Testis (tissue), 3 donors: ENCODE measurements around the gene BTBD19. TPM values are rescaled to one million over a fixed set of nuclear protein-coding genes. Genes with fewer than 3 reads are reported as not detected.

Experiments used
- DNase-seq: peaks from one replicate; pipeline ENCODE4 v3.0.0-alpha.2; 2019
- H3K27ac ChIP-seq, 2 donors: fragments of 200-600 bp; sonication (generic); one replicate each; pipeline ENCODE4 v1.5.1; 2019
- H3K27me3 ChIP-seq: fragments of 200-600 bp; sonication (generic); one replicate; pipeline ENCODE4 v1.5.1; 2019
- H3K36me3 ChIP-seq: fragments of 200-600 bp; sonication (generic); one replicate; pipeline ENCODE4 v1.5.1; 2017; ENCODE audit warnings: low read depth; ENCODE audit errors: missing control alignments
- H3K4me1 ChIP-seq: fragments of 200-600 bp; sonication (generic); one replicate; pipeline ENCODE4 v1.5.1; 2019
- H3K4me3 ChIP-seq, 2 donors: fragments of 200-600 bp; sonication (generic); one replicate each; pipeline ENCODE4 v1.5.1; 2017 to 2019
- H3K9me3 ChIP-seq: fragments of 200-600 bp; sonication (generic); one replicate; pipeline ENCODE4 v1.5.1; 2017
- POLR2A ChIP-seq: fragments of 450-650 bp; IDR thresholded peaks from one replicate; pipeline ENCODE4 v1.6.1; 2017; ENCODE audit warnings: antibody characterized with exemption, mild to moderate bottlenecking, moderate library complexity
- WGBS, 2 donors: methylation state at CpG; one replicate each; pipeline ENCODE4 v1.1.5; 2018; 5-methylcytosine and 5-hydroxymethylcytosine counted together
- intact Hi-C: fragments of 100-400 bp; cut with DNase I; formaldehyde crosslinking; loops from one replicate; pipeline ENCODE4 v1.15.1; 2023; ENCODE audit warnings: low total_unique reads
- polyA plus RNA-seq: library from polyadenylated mRNA; stranded (reverse); fragments of 350-450 nt; fragmentation: Illumina TruSeq; extraction: RNeasy Lipid Tissue Mini Kit (QIAGEN cat#74804); gene quantifications from one replicate; pipeline ENCODE4 v1.2.3, GENCODE V29; 2014; ENCODE audit warnings: low read depth, low replicate concordance; ENCODE audit not compliant: insufficient read depth
- total RNA-seq, 2 donors: library from RNA; depleted of rRNA; stranded (reverse); fragments of >200 nt; gene quantifications; one replicate each; pipeline ENCODE4 v1.2.3, GENCODE V29; 2016
- TF ChIP-seq, protein P1 (sequence below), 3 experiments: fragments of 450-650 bp in 2 of 3; fragments of 200-600 bp in 1 of 3; sonication (generic) in 1 of 3; IDR thresholded peaks; one replicate each; pipeline ENCODE4 v1.5.1; 2016 to 2019; ENCODE audit warnings: antibody characterized with exemption in 3 of 3, mild to moderate bottlenecking in 2 of 3, moderate library complexity in 1 of 3

The BTBD19 gene
- total and polyA plus RNA-seq, 3 donors from 2014 or later, result 5.4 to 14.1 (median 10.2) TPM

GRCh38 chr1:44819196-44819607 is 10.9 kb downstream of the BTBD19 start:
- DNase-seq, result no peak
- H3K27me3 ChIP-seq, result no peaks in the 10 kb centered on the region
- no peaks in the 10 kb centered on the region for H3K9me3 ChIP-seq
- WGBS, 2 donors, result 20 to 34% methylated on average over 13 of the region's 13 CpGs
- H3K4me1 ChIP-seq, result peaks cover 16% of the 10 kb centered on the region
- no peaks in the 10 kb centered on the region for H3K36me3 ChIP-seq
- peak overlapping the region; percentile 86 to 89 for H3K27ac ChIP-seq
- intact Hi-C loops, result no loop called here
- H3K4me3 ChIP-seq, result peak overlapping the region; percentile 13 to 67
- TF ChIP-seq POLR2A, result no peak
- TF ChIP-seq, protein P1, sequence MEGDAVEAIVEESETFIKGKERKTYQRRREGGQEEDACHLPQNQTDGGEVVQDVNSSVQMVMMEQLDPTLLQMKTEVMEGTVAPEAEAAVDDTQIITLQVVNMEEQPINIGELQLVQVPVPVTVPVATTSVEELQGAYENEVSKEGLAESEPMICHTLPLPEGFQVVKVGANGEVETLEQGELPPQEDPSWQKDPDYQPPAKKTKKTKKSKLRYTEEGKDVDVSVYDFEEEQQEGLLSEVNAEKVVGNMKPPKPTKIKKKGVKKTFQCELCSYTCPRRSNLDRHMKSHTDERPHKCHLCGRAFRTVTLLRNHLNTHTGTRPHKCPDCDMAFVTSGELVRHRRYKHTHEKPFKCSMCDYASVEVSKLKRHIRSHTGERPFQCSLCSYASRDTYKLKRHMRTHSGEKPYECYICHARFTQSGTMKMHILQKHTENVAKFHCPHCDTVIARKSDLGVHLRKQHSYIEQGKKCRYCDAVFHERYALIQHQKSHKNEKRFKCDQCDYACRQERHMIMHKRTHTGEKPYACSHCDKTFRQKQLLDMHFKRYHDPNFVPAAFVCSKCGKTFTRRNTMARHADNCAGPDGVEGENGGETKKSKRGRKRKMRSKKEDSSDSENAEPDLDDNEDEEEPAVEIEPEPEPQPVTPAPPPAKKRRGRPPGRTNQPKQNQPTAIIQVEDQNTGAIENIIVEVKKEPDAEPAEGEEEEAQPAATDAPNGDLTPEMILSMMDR (IDR thresholded peaks at IDR 0.05), result no peak

DNA sequence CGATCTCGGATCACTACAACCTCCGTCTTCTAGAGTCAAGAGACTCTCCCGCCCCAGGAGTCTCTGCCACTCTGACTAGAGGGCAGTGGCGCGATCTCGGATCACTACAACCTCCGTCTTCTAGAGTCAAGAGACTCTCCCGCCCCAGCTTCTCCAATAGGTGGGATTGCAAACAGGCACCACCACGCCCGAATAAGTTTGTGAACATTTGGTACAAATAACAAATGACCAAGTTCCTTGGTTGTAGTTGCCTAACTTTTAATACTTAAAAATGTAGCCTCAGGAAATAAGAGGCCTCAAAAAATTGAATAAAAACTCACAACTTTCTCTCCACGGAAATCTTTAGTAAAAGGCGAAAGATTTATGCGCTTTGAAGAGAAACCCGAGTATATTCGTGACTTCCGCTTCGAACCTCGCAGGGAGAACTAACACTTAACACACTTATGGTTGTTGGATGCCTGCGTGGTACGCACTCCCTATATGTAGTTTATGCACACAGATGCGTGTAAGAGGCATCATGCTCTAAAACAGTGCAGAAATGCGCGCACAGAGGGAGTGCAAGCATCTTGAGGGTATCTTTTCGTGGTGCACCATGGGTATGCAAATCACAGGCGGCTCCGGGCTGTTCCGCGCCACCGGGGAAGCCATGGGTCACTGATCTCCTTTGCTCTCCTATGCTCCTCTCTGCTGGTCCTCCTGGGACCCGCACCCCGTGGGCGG is 11.4 kb downstream of the BTBD19 start:
- intact Hi-C loops, result no loop called here
- H3K36me3 ChIP-seq, result no peaks in the 10 kb centered on the region
- peaks cover 16% of the 10 kb centered on the region for H3K4me1 ChIP-seq
- DNase-seq, result peak; percentile 79
- H3K4me3 ChIP-seq, result peak overlapping the region; percentile 41 to 67
- TF ChIP-seq, protein P1 (IDR thresholded peaks at IDR 0.05), result no peak
- TF ChIP-seq POLR2A, result peak; percentile 22
- no peaks in the 10 kb centered on the region for H3K27me3 ChIP-seq
- WGBS, 2 donors, result 18 to 19% methylated on average over 30 to 33 of the region's 33 CpGs
- H3K27ac ChIP-seq, result peak overlapping the region; percentile 86 to 89
- H3K9me3 ChIP-seq, result no peaks in the 10 kb centered on the region

DNA sequence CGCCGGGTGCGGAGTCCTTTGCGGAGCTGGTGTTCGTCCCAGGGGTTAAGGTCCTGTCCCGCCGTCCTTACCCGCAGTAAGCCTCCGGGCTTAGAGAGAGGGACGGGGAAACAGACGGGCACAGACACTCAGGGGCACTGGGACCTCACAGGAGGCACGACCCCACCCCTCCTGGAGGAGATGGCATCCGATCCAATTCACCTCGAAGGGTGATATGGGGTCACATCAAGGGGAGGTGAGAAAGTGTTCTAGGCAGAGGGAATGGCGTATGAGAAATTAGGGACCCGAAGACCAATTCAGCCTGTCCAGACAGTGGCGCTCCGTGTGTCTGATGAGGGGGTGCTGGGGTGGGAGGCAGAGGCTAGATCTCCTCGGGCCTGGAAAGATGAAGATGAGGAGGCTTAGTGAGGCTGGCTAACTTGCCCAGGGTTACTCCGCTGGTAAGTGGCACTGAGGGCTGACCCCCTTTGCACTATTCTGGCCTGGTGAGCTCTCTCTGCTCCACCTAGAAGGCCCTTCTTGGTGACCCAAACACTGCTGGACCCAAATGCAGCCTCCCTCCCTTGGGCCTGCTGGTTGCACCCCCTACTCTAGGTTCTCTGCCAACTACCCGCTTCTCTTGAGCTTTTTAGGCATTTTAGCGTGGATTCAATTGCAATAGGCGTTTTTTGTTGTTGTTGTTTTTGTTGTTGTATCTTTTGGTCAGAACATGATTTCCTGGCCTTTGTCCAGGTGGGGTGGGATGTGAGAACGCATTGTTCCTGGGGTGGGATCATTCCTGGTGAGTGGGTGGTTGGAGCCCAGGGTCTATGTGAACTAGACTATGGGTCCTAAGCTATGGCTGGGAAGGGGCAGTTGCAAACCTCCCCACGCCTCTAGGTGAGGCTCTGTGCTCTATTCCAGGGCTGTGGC is 12.3 kb downstream of the BTBD19 start:
- TF ChIP-seq, protein P1 (IDR thresholded peaks at IDR 0.05), result no peak
- Histone ChIP-seq H3K9me3 (no peaks in the 10 kb centered on the region), H3K27ac (peak overlapping the region; percentile 86 to 89), H3K4me3 (peak overlapping the region; percentile 41 to 67), H3K27me3 (no peaks in the 10 kb centered on the region), H3K36me3 (no peaks in the 10 kb centered on the region), H3K4me1 (peaks cover 16% of the 10 kb centered on the region)
- WGBS, 2 donors, result 29 to 33% methylated on average over 20 to 25 of the region's 25 CpGs
- intact Hi-C loops, result no loop called here
- no peak for DNase-seq

DNA sequence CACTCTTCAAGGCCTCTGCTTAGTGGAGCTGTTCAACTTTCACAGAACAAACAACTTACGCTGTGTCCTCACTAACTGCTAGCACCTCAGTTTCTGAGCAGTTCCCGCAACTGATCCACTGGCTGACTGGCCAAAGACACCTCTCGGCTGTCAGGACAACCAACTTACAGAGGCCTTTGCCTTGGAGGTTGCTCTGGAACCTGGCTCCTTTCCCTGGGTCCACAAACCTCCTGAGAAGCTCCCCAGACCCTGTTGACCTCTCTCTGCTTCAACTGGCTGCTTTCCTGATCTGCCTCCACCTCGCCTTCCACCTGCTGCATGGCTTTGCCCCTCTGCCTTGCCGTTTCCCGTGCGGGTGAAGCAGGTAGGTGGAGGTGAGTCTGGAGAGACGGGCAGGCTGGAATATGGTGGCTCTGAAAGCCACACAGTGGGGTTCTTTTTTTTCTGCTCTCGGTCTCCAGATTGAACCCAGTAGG is 13.0 kb downstream of the BTBD19 start:
- H3K36me3 ChIP-seq, result no peaks in the 10 kb centered on the region
- no peak for DNase-seq
- no peaks in the 10 kb centered on the region for H3K27me3 ChIP-seq
- WGBS, 2 donors, result 67 to 76% methylated on average over 9 of the region's 9 CpGs
- TF ChIP-seq POLR2A, result no peak
- TF ChIP-seq, protein P1 (IDR thresholded peaks at IDR 0.05), result no peak
- no peaks in the 10 kb centered on the region for H3K9me3 ChIP-seq
- peaks cover 16% of the 10 kb centered on the region for H3K4me1 ChIP-seq
- peak overlapping the region; percentile 86 to 89 for H3K27ac ChIP-seq
- intact Hi-C loops, result no loop called here
- no peak overlapping the region for H3K4me3 ChIP-seq
